ENCODE data around the gene TTC38.

DNA sequence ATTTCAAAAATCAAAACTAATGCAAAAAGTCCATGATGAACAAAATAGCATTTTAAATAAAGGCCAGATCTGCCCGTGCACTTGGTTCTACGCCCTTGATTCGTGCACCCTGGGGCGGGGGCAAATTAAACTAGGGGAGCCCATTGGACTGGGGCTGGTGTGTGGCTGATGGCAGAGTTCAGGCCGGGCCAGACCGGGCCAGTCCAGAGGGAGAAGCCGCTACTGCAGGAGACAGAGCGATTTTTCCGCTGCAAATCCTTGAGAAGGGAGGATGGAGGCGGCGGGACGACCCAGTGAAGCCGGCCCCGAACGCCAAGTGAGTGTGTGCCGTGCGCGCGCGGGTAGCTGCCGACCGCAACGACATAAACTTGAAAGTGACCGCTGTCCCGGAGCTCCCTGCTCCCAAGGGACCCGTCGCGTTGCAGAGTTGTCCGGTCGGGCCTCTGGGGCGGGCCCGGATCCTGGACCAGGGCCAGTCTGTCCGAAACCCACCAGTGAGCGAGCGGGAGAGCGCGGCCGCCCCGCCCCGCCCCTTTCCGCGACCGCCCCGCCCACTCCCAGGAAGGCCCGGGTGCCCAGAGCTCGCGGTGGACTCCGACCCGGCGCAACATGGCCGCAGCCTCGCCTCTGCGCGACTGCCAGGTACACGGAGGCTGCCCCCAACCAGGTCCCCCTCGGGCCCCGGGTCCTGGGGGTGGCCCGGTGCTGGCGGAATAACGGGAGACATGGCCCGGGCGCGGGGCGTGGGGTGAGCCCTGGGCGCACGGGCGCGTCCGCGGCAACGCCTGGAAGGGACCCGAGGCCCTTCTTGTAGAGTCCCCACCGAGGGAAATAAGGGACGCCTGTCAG, at the start of gene TTC38:
- TF ChIP-seq, protein P1, sequence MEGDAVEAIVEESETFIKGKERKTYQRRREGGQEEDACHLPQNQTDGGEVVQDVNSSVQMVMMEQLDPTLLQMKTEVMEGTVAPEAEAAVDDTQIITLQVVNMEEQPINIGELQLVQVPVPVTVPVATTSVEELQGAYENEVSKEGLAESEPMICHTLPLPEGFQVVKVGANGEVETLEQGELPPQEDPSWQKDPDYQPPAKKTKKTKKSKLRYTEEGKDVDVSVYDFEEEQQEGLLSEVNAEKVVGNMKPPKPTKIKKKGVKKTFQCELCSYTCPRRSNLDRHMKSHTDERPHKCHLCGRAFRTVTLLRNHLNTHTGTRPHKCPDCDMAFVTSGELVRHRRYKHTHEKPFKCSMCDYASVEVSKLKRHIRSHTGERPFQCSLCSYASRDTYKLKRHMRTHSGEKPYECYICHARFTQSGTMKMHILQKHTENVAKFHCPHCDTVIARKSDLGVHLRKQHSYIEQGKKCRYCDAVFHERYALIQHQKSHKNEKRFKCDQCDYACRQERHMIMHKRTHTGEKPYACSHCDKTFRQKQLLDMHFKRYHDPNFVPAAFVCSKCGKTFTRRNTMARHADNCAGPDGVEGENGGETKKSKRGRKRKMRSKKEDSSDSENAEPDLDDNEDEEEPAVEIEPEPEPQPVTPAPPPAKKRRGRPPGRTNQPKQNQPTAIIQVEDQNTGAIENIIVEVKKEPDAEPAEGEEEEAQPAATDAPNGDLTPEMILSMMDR (IDR thresholded peaks at IDR 0.05): no peak
- TF ChIP-seq EP300 (IDR thresholded peaks at IDR 0.05) (no peak), POLR2A (IDR thresholded peaks at IDR 0.05; ENCODE audit: low read depth) (no peak)
